ENCODE measurements around the gene TAF1D. TPM values are rescaled to one million over a fixed set of nuclear protein-coding genes. Genes with fewer than 3 reads are reported as not detected.

Gene TAF1D
- total and polyA plus RNA-seq, 10 of the 15 experiments (the other 5 are each of a cell fraction or from before 2014, with no cell fraction given): 101 to 314 (median 199) TPM

DNA sequence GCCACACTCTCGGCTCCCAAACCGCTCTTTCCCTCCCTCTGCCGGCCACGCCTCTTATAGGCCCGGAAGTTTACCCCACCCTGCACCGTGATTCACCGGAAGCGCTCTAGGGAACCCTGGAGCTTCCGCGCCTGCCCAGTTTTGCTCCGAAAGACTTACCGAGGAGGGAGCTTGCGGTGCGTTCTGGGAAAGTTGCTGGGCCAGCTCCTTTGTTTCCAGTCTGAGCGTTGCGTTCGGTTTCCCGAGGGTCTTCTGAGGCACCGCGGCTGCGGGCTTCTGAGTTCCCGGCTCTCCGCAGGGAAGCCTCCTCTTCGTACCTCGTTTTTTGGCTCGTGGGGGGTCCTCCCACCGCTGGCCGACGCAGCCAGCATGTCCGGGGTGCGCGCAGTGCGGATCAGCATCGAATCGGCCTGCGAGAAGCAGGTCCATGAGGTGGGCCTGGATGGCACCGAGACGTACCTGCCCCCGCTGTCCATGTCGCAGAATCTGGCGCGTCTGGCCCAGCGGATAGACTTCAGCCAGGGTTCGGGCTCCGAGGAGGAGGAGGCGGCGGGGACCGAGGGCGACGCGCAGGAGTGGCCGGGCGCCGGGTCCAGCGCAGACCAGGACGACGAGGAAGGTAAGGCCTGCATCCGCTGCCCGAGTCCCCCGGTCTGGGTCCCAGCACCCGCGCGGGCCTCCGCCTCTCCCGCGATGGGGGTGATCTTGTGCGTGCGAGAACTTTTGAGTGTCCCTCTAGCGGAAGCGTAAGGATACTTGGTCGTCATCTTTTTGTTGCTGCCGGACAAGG, 43.0 kb upstream of the TAF1D start, which contains the start of gene MED17 (continued):
- TF ChIP-seq, protein P1, sequence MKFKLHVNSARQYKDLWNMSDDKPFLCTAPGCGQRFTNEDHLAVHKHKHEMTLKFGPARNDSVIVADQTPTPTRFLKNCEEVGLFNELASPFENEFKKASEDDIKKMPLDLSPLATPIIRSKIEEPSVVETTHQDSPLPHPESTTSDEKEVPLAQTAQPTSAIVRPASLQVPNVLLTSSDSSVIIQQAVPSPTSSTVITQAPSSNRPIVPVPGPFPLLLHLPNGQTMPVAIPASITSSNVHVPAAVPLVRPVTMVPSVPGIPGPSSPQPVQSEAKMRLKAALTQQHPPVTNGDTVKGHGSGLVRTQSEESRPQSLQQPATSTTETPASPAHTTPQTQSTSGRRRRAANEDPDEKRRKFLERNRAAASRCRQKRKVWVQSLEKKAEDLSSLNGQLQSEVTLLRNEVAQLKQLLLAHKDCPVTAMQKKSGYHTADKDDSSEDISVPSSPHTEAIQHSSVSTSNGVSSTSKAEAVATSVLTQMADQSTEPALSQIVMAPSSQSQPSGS (IDR thresholded peaks at IDR 0.05; ENCODE audit: low read length): no peak
- TF ChIP-seq ZNF24 (IDR thresholded peaks at IDR 0.05) (no peak), SIN3A (IDR thresholded peaks at IDR 0.05; ENCODE audit: low read depth, low read length) (0 out of 2 replicates have a peak, but pooled peaks have one; percentile 36), ASH2L (IDR thresholded peaks at IDR 0.05; ENCODE audit: borderline replicate concordance, low read depth) (no peak), SMAD1 (IDR thresholded peaks at IDR 0.05; ENCODE audit: low read depth, partially characterized antibody) (no peak), NR2C1 (IDR thresholded peaks at IDR 0.05) (peak; percentile 52; the same call in 1 of the 2 replicates), POU2F2 (IDR thresholded peaks at IDR 0.05; ENCODE audit: borderline replicate concordance, low read depth, low read length) (peak; percentile 73; the same call in 1 of the 3 replicates), RBBP5 (conservative IDR thresholded peaks at IDR 0.05) (no peak), DPF2 (IDR thresholded peaks at IDR 0.05) (peak; percentile 50), SMAD5 (IDR thresholded peaks at IDR 0.05; ENCODE audit: low read depth) (peak; percentile 91), POLR2A (IDR thresholded peaks at IDR 0.05; ENCODE audit: low read depth, low read length) (peak; percentile 86), SP1 (IDR thresholded peaks at IDR 0.05; ENCODE audit: low read depth, low read length) (no peak), ESRRA (IDR thresholded peaks at IDR 0.05; ENCODE audit: low read length) (no peak), CHD4 (IDR thresholded peaks at IDR 0.05) (no peak), SRF (IDR thresholded peaks at IDR 0.05; ENCODE audit: low read depth in 2 of 2, low read length in 2 of 2) (peak; percentile 61 to 71; a peak in 1 of 4 replicates), TCF12 (IDR thresholded peaks at IDR 0.05; ENCODE audit: low read depth, low read length) (peak; percentile 61; the same call in 1 of the 2 replicates), MTA3 (IDR thresholded peaks at IDR 0.05; ENCODE audit: borderline replicate concordance, low read length) (no peak), BACH1 (IDR thresholded peaks at IDR 0.05; ENCODE audit: borderline replicate concordance) (peak; percentile 58; the same call in 1 of the 2 replicates)
- TF ChIP-seq, protein P2, sequence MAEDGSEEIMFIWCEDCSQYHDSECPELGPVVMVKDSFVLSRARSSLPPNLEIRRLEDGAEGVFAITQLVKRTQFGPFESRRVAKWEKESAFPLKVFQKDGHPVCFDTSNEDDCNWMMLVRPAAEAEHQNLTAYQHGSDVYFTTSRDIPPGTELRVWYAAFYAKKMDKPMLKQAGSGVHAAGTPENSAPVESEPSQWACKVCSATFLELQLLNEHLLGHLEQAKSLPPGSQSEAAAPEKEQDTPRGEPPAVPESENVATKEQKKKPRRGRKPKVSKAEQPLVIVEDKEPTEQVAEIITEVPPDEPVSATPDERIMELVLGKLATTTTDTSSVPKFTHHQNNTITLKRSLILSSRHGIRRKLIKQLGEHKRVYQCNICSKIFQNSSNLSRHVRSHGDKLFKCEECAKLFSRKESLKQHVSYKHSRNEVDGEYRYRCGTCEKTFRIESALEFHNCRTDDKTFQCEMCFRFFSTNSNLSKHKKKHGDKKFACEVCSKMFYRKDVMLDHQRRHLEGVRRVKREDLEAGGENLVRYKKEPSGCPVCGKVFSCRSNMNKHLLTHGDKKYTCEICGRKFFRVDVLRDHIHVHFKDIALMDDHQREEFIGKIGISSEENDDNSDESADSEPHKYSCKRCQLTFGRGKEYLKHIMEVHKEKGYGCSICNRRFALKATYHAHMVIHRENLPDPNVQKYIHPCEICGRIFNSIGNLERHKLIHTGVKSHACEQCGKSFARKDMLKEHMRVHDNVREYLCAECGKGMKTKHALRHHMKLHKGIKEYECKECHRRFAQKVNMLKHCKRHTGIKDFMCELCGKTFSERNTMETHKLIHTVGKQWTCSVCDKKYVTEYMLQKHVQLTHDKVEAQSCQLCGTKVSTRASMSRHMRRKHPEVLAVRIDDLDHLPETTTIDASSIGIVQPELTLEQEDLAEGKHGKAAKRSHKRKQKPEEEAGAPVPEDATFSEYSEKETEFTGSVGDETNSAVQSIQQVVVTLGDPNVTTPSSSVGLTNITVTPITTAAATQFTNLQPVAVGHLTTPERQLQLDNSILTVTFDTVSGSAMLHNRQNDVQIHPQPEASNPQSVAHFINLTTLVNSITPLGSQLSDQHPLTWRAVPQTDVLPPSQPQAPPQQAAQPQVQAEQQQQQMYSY (CRISPR knock-in tag; IDR thresholded peaks at IDR 0.05): no peak
- TF ChIP-seq, protein P3, sequence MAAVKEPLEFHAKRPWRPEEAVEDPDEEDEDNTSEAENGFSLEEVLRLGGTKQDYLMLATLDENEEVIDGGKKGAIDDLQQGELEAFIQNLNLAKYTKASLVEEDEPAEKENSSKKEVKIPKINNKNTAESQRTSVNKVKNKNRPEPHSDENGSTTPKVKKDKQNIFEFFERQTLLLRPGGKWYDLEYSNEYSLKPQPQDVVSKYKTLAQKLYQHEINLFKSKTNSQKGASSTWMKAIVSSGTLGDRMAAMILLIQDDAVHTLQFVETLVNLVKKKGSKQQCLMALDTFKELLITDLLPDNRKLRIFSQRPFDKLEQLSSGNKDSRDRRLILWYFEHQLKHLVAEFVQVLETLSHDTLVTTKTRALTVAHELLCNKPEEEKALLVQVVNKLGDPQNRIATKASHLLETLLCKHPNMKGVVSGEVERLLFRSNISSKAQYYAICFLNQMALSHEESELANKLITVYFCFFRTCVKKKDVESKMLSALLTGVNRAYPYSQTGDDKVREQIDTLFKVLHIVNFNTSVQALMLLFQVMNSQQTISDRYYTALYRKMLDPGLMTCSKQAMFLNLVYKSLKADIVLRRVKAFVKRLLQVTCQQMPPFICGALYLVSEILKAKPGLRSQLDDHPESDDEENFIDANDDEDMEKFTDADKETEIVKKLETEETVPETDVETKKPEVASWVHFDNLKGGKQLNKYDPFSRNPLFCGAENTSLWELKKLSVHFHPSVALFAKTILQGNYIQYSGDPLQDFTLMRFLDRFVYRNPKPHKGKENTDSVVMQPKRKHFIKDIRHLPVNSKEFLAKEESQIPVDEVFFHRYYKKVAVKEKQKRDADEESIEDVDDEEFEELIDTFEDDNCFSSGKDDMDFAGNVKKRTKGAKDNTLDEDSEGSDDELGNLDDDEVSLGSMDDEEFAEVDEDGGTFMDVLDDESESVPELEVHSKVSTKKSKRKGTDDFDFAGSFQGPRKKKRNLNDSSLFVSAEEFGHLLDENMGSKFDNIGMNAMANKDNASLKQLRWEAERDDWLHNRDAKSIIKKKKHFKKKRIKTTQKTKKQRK (IDR thresholded peaks at IDR 0.05; ENCODE audit: low read depth, low read length): no peak
- TF ChIP-seq, protein P4, sequence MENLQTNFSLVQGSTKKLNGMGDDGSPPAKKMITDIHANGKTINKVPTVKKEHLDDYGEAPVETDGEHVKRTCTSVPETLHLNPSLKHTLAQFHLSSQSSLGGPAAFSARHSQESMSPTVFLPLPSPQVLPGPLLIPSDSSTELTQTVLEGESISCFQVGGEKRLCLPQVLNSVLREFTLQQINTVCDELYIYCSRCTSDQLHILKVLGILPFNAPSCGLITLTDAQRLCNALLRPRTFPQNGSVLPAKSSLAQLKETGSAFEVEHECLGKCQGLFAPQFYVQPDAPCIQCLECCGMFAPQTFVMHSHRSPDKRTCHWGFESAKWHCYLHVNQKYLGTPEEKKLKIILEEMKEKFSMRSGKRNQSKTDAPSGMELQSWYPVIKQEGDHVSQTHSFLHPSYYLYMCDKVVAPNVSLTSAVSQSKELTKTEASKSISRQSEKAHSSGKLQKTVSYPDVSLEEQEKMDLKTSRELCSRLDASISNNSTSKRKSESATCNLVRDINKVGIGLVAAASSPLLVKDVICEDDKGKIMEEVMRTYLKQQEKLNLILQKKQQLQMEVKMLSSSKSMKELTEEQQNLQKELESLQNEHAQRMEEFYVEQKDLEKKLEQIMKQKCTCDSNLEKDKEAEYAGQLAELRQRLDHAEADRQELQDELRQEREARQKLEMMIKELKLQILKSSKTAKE (IDR thresholded peaks at IDR 0.05; ENCODE audit: low read depth, poor library complexity, severe bottlenecking): no peak

Measured in GM12878 (cell line).